ENCODE results near the gene IPO4.

IPO4 gene

DNA sequence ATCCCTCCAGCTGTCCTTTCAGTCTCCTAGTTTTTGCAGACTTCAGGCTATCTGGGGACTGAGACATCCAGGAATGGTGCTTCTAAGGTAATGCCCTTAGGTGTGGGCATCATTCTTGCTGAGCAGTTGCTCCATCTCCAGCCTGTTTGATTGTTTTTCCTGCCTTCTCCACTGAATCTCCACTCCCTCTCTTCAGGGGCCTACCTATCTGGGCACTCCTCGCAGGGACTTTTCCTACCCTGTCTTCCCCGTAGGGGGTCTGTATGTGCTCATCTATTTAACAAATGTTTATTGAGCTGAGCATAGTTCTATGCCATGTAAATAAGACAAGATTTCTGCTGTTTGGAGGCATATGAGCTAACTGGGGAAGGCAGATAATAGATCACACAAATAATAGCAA, 55.6 kb downstream of the IPO4 start:
- TF ChIP-seq TAF1 (IDR thresholded peaks at IDR 0.05; ENCODE audit: borderline replicate concordance, insufficient read depth, low read length) (no peak), FOXP2 (optimal IDR thresholded peaks at IDR 0.05; ENCODE audit: borderline replicate concordance, extremely low read depth, extremely low read length, insufficient read depth) (no peak), POLR2AphosphoS5 (IDR thresholded peaks at IDR 0.05; ENCODE audit: low read depth, low read length) (no peak), SIN3A (IDR thresholded peaks at IDR 0.05; ENCODE audit: borderline replicate concordance, insufficient read depth, low read length) (no peak)
- TF ChIP-seq, protein P1, sequence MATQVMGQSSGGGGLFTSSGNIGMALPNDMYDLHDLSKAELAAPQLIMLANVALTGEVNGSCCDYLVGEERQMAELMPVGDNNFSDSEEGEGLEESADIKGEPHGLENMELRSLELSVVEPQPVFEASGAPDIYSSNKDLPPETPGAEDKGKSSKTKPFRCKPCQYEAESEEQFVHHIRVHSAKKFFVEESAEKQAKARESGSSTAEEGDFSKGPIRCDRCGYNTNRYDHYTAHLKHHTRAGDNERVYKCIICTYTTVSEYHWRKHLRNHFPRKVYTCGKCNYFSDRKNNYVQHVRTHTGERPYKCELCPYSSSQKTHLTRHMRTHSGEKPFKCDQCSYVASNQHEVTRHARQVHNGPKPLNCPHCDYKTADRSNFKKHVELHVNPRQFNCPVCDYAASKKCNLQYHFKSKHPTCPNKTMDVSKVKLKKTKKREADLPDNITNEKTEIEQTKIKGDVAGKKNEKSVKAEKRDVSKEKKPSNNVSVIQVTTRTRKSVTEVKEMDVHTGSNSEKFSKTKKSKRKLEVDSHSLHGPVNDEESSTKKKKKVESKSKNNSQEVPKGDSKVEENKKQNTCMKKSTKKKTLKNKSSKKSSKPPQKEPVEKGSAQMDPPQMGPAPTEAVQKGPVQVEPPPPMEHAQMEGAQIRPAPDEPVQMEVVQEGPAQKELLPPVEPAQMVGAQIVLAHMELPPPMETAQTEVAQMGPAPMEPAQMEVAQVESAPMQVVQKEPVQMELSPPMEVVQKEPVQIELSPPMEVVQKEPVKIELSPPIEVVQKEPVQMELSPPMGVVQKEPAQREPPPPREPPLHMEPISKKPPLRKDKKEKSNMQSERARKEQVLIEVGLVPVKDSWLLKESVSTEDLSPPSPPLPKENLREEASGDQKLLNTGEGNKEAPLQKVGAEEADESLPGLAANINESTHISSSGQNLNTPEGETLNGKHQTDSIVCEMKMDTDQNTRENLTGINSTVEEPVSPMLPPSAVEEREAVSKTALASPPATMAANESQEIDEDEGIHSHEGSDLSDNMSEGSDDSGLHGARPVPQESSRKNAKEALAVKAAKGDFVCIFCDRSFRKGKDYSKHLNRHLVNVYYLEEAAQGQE (IDR thresholded peaks at IDR 0.05; ENCODE audit: insufficient read depth in 1 of 2, low read depth in 2 of 2, low read length in 2 of 2) = no peak

DNA sequence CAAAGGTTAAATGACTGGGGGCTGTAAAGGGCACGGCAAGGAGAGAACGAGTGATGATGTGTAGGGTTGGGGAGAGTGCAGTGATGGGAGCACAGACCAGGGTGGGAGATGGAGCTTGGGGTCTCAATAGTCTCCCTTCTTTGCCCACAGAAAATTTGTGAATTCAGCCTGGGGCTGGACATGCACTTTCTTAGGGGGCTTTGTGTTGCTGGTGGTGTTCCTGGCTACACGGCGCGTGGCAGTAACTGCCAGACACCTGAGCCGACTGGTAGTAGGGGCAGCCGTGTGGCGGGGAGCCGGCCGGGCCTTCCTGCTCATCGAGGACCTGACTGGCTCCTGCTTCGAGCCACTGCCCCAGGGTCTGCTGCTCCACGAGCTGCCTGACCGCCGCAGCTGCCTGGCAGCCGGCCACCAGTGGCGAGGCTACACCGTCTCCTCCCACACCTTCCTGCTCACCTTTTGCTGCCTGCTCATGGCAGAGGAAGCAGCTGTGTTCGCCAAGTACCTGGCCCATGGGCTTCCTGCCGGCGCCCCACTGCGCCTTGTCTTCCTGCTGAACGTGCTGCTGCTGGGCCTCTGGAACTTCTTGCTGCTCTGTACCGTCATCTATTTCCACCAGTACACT, 56.4 kb downstream of the IPO4 start:
- no peak for TF ChIP-seq TAF1 (IDR thresholded peaks at IDR 0.05; ENCODE audit: borderline replicate concordance, insufficient read depth, low read length)
- no peak for TF ChIP-seq FOXP2 (optimal IDR thresholded peaks at IDR 0.05; ENCODE audit: borderline replicate concordance, extremely low read depth, extremely low read length, insufficient read depth)
- TF ChIP-seq SIN3A (IDR thresholded peaks at IDR 0.05; ENCODE audit: borderline replicate concordance, insufficient read depth, low read length) = no peak
- no peak for TF ChIP-seq POLR2AphosphoS5 (IDR thresholded peaks at IDR 0.05; ENCODE audit: low read depth, low read length)
- TF ChIP-seq, protein P1 (IDR thresholded peaks at IDR 0.05; ENCODE audit: insufficient read depth in 1 of 2, low read depth in 2 of 2, low read length in 2 of 2) = no peak

DNA sequence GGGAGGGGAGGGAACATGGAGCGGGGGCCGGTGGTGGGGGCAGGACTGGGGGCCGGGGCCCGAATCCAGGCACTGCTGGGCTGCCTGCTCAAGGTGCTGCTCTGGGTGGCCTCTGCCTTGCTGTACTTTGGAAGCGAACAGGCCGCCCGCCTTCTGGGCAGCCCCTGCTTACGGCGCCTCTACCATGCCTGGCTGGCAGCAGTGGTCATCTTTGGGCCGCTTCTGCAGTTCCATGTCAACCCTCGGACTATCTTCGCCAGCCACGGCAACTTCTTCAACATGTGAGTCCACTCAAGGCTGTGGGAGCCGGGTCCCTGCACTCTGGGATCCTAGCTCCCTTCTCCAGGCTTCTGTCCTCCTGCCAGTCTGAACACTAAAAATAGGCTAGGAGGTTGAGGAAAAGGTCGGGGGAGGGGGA, 57.1 kb downstream of the IPO4 start:
- TF ChIP-seq, protein P1 (IDR thresholded peaks at IDR 0.05; ENCODE audit: insufficient read depth in 1 of 2, low read depth in 2 of 2, low read length in 2 of 2) = no peak
- TF ChIP-seq SIN3A (IDR thresholded peaks at IDR 0.05; ENCODE audit: borderline replicate concordance, insufficient read depth, low read length) (no peak), FOXP2 (optimal IDR thresholded peaks at IDR 0.05; ENCODE audit: borderline replicate concordance, extremely low read depth, extremely low read length, insufficient read depth) (no peak), TAF1 (IDR thresholded peaks at IDR 0.05; ENCODE audit: borderline replicate concordance, insufficient read depth, low read length) (no peak), POLR2AphosphoS5 (IDR thresholded peaks at IDR 0.05; ENCODE audit: low read depth, low read length) (no peak)

DNA sequence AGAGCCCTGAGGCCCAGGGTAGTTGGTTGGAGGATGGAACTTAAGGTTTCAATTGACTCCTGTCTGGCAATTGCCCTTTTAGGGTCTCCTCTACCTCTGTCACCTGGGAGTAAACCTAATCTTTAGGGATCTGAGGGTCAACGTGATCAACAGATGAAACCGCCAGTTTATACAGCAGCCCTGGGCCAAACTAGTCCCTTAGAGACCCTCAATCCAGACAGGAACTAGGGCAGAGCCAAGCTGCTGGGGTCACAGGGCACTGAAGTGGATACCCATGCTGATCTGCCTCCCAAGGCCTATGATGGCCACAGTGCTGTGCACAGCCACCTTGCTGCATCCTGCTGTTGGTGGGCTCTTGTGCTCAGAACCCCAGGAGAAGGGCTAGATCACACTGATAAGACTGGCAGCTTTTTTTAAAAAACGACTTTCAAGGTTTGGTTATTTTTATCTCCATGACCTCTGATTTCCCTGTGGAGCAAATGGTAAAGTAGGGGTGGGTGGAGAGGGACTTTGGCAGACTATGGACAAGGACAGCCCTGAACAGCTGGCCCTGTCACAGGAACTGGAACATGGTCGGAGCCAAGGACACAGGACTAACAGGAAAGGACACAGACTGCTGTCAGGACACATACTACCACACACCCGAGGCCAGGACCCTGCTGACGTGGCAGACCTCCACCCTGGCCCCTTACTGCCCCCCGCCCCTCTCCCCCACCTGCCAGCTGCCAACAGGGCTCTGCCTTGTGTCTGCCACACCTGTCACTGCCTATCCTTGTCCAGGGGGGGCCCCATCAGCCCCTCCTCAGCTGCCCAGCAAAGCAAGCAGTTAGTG, 57.7 kb downstream of the IPO4 start:
- no peak for TF ChIP-seq FOXP2 (optimal IDR thresholded peaks at IDR 0.05; ENCODE audit: borderline replicate concordance, extremely low read depth, extremely low read length, insufficient read depth)
- TF ChIP-seq, protein P1 (IDR thresholded peaks at IDR 0.05; ENCODE audit: insufficient read depth in 1 of 2, low read depth in 2 of 2, low read length in 2 of 2) = no peak
- TF ChIP-seq SIN3A (IDR thresholded peaks at IDR 0.05; ENCODE audit: borderline replicate concordance, insufficient read depth, low read length) = no peak
- TF ChIP-seq POLR2AphosphoS5 (IDR thresholded peaks at IDR 0.05; ENCODE audit: low read depth, low read length) = no peak
- no peak for TF ChIP-seq TAF1 (IDR thresholded peaks at IDR 0.05; ENCODE audit: borderline replicate concordance, insufficient read depth, low read length)

Measured in PFSK-1 (cell line).